Measurements from ENCODE around the gene HLA-E.

- no peak for TF ChIP-seq EP300 (IDR thresholded peaks at IDR 0.05)
- TF ChIP-seq POLR2A (IDR thresholded peaks at IDR 0.05): no peak
- TF ChIP-seq CTCF (IDR thresholded peaks at IDR 0.05): no peak
Observed at GRCh38 chr6:30441171-30441570, 48.1 kb upstream of the HLA-E start.

Data from upper lobe of left lung (tissue), 4 donors.